MCF 10A (cell line): ENCODE results near the gene MRPL38. TPM values are rescaled to one million over a fixed set of nuclear protein-coding genes. Genes with fewer than 3 reads are reported as not detected.
A peak's percentile ranks its signal among the peaks of the same experiment; 100 is the strongest.
"Not testable (repeated sequence)": the region's sequence is repeated elsewhere in the genome, so short reads cannot be mapped to it uniquely, and the experiment has no call there.

Experiments
- BruUV-seq: library from RNA; stranded (reverse); fragments of 400-500 nt; replicated peaks from 2 replicates; lab custom pipeline; 2021; lab: Mats Ljungman, UMichigan
- CTCF ChIA-PET: fragments of 300-600 bp; sonication (Branson Sonifier 250); formaldehyde crosslinking; extraction: SDS; loops from one replicate; lab custom pipeline; 2021; ENCODE audit warnings: antibody characterized with exemption, inconsistent platforms; lab: Yijun Ruan, JAX
- POLR2A ChIA-PET: fragments of 300-600, 350-650 bp; sonication (Branson Sonifier 250); formaldehyde crosslinking; extraction: SDS; loops from one replicate; lab custom pipeline; 2020; ENCODE audit warnings: antibody characterized with exemption, inconsistent platforms; lab: Yijun Ruan, JAX
- DNase-seq: peaks from one replicate; pipeline ENCODE4 v3.0.0-alpha.2; 2018; ENCODE audit not compliant: unreplicated experiment
- H3K27ac Mint-ChIP-seq: one replicate; pipeline ENCODE4 v1.8.0; 2022; ENCODE audit warnings: mild to moderate bottlenecking, low read depth, mixed read lengths; ENCODE audit not compliant: unreplicated experiment
- H3K27me3 Mint-ChIP-seq: one replicate; pipeline ENCODE4 v1.8.0; 2022; ENCODE audit warnings: mixed read lengths; ENCODE audit not compliant: insufficient read depth, unreplicated experiment
- H3K36me3 Mint-ChIP-seq: one replicate; pipeline ENCODE4 v1.8.0; 2022; ENCODE audit warnings: mild to moderate bottlenecking, moderate library complexity, mixed read lengths; ENCODE audit not compliant: insufficient read depth, unreplicated experiment
- H3K4me1 Mint-ChIP-seq: one replicate; pipeline ENCODE4 v1.8.0; 2022; ENCODE audit warnings: mixed read lengths; ENCODE audit not compliant: insufficient read depth, unreplicated experiment
- H3K4me3 Mint-ChIP-seq: one replicate; pipeline ENCODE4 v1.8.0; 2022; ENCODE audit warnings: mild to moderate bottlenecking, moderate library complexity, mixed read lengths; ENCODE audit not compliant: unreplicated experiment
- H3K9me3 Mint-ChIP-seq: one replicate; pipeline ENCODE4 v1.8.0; 2022; ENCODE audit warnings: mixed read lengths; ENCODE audit not compliant: unreplicated experiment
- intact Hi-C: fragments of 100-400 bp; cut with micrococcal nuclease; formaldehyde crosslinking; loops from 2 replicates; pipeline ENCODE4 v1.14.1; 2022
- total RNA-seq: library from RNA; stranded (reverse); gene quantifications from 2 replicates; pipeline ENCODE4 v1.2.3, GENCODE V29; 2022
- TF ChIP-seq, protein P1 (sequence below): fragments of 200-600 bp; IDR thresholded peaks from one replicate; pipeline ENCODE4 v1.8.0; 2022; ENCODE audit warnings: antibody characterized with exemption, mild to moderate bottlenecking; ENCODE audit not compliant: unreplicated experiment

The MRPL38 gene
- total RNA-seq, 1 experiment from 2014 or later = 111 TPM

DNA sequence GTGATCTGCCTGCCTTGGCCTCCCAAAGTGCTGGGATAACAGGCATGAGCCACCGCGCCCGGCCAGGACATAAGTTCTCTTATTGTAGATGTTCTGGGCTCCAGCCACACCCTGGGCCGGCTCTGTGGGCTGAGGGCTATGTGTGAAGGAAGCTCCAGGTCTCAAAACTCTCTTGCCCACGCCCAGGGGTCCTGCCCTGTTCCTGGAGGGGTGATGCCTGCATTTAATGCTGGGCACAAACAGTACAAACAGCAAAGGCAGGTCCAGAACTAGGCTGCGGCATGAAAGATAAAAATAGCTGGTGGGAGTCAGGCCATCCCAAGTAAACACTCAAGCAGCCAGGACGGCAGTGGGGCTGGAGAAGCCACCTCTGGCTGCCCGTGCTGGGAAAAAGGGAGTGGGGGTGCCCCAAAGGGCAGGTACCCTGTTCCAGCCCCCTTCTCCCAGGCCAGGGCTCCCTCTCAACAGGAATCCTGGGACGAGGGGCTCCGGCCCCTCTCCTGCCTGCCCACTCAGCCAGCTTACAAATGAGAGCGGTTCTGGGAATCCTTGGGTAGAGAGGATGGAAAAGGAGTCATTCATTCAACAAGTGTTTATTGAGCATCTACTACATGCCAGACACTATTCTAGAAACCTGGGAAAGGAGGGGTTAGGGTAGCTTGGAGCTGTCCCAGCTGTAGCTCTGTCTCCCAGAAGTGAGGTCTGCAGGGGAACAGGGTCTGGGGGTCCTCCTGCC, 30.9 kb downstream of the MRPL38 start:
- Mint-ChIP-seq H3K4me3 (no peak overlapping the region), H3K4me1 (peaks cover 32% of the 10 kb centered on the region), H3K9me3 (no peaks in the 10 kb centered on the region), H3K27me3 (no peaks in the 10 kb centered on the region), H3K27ac (peak overlapping the region; percentile 78), H3K36me3 (peaks cover 34% of the 10 kb centered on the region)
- intact Hi-C loops = no loop called here
- ChIA-PET CTCF (interaction anchor here (0.6 to 1.5 kb wide), 3 partner anchors 12 to 356 kb away, joined by 3 to 6 read pairs (median 4); no protein-coding TSS in a partner anchor), POLR2A (interaction anchor here (0.6 to 2.7 kb wide), 8 partner anchors 12 to 205 kb away, joined by 3 to 32 read pairs (median 5); partner anchors contain the start of genes MRPL38 and WBP2)
- TF ChIP-seq, protein P1, sequence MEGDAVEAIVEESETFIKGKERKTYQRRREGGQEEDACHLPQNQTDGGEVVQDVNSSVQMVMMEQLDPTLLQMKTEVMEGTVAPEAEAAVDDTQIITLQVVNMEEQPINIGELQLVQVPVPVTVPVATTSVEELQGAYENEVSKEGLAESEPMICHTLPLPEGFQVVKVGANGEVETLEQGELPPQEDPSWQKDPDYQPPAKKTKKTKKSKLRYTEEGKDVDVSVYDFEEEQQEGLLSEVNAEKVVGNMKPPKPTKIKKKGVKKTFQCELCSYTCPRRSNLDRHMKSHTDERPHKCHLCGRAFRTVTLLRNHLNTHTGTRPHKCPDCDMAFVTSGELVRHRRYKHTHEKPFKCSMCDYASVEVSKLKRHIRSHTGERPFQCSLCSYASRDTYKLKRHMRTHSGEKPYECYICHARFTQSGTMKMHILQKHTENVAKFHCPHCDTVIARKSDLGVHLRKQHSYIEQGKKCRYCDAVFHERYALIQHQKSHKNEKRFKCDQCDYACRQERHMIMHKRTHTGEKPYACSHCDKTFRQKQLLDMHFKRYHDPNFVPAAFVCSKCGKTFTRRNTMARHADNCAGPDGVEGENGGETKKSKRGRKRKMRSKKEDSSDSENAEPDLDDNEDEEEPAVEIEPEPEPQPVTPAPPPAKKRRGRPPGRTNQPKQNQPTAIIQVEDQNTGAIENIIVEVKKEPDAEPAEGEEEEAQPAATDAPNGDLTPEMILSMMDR = no peak
- no peak for DNase-seq
- BruUV-seq = no TSS peak

DNA sequence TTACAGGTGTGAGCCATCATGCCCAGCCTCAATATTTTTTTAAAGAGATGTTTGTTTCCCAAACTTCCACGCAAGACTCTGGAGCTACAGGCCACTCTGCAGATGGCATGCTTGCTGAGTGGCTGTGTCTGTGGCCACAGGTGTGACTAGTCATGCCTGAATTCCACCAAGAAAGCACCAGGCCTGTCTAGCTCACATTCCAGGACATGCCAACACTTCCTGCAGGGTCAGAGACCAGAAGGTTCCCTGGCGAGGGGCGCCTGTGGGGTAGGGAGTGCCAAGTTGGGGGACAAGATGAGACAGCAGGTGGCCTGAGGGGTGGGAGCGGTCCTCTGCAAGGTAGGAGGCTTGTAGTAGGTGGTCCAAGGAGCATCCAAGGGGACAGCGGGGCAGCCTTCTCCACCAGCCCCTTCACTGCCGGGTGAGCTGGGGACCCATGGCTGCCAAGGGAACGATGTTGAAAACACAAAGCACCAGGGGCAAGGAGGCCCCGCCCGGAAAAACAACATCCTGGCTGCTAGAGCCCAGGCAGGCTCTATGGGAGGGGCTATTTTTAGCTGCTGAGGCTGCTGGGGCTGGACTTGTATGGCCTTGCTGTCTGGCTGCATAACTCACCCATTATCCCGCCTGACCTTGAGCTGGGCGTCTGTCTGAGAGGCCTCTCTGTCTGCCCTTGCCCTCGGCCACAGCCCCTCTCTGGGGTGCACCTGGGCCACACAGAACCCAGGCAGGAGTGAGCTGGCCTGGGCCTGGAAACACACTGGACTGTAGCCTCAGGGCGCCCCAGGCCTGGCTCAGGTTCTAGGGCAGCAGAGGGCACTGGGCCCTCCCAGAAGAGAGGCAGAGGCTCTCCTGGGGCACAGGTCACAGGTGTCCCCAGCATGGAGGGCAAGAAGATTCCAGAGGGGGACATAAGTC, 32.0 kb downstream of the MRPL38 start:
- Mint-ChIP-seq H3K9me3 (no peaks in the 10 kb centered on the region), H3K4me3 (no peak overlapping the region), H3K4me1 (peaks cover 33% of the 10 kb centered on the region), H3K27me3 (no peaks in the 10 kb centered on the region), H3K27ac (peak overlapping the region; percentile 78), H3K36me3 (peaks cover 34% of the 10 kb centered on the region)
- TF ChIP-seq, protein P1 = no peak
- ChIA-PET CTCF (interaction anchor here (0.5 to 1.5 kb wide), 4 partner anchors 11 to 80 kb away, joined by 3 to 4 read pairs (median 4); no protein-coding TSS in a partner anchor), POLR2A (interaction anchor here (0.6 to 2.7 kb wide), 17 partner anchors 9 to 576 kb away, joined by 3 to 32 read pairs (median 3); partner anchors contain the start of genes MRPL38, TRIM65 and WBP2)
- no TSS peak for BruUV-seq
- intact Hi-C loops = no loop called here
- peak; percentile 78 for DNase-seq

DNA sequence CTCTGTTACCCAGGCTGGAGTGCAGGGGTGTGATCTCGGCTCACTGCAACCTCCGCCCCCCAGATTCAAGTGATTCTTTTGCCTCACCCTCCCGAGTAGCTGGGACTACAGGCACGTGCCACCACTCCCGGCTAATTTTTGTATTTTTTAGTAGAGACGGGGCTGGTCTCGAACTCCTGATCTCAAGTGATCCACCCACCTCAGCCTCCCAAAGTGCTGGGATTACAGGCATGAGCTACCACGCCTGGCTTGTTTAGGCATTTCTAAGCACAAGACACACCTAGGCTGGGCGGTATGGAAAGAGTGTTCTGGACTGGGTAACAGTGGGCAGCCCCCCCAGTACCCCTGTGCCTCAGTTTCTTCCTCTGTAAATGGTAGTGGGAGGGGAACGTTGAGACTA, 34.5 kb downstream of the MRPL38 start:
- CTCF ChIA-PET = interaction anchor here (0.6 to 1.0 kb wide), 2 partner anchors 9 to 40 kb away, joined by 4 to 7 read pairs; no protein-coding TSS in a partner anchor
- intact Hi-C loops, H3K9me3 Mint-ChIP-seq, BruUV-seq, DNase-seq, H3K4me3 Mint-ChIP-seq, H3K27me3 Mint-ChIP-seq: not testable (repeated sequence)
- H3K36me3 Mint-ChIP-seq = peaks cover 18% of the 10 kb centered on the region
- H3K4me1 Mint-ChIP-seq = peaks cover 20% of the 10 kb centered on the region
- H3K27ac Mint-ChIP-seq = peak overlapping the region; percentile 81
- POLR2A ChIA-PET = interaction anchor here (1.0 to 4.6 kb wide), 3 partner anchors 10 to 86 kb away, joined by 3 to 30 read pairs (median 4); partner anchors contain the start of gene WBP2

DNA sequence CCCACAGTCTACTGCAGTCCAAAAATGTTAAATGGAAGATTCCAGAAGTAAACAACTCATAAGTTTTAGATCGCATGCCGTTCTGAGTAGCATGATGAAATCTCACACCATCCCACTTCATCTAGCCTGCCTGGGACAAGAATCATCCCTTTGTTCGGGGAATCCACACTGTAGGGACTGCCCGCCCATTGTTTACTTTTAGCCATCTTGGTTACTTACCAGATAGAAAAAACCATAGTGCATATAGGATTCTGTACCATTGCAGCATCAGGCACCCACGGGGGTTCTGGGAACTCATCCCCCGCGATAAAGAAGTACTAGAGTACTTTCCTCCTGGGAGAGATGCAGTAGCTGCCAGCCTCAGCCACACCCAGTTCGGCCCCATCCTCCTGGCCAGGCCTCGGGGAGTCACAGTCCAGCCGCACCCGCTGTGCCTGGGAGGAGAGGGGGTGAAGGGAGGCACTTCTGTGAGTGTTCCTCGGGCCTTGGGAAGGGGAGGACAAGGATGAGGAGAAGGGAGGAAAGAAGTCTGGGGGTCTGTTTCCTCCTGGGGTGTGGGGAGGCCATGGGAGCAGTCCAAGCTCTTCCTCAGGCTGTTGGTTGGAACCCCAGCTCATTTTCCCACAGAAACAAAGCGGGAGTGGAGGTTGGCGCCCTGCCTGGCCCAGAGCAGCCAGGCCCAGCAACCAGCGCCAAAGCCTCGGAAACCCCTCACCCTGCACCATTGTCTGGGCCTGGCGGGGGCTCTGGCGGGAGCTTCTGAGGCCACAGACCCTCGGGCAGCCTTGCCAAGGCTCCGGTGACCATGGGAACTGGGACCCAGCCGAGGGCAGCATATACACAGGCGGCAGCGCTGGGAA, 35.2 kb downstream of the MRPL38 start:
- no peaks in the 10 kb centered on the region for H3K9me3 Mint-ChIP-seq
- intact Hi-C loops = no loop called here
- peak overlapping the region; percentile 35 for H3K4me3 Mint-ChIP-seq
- peak overlapping the region; percentile 81 for H3K27ac Mint-ChIP-seq
- peak; percentile 70 for DNase-seq
- H3K36me3 Mint-ChIP-seq = peaks cover 17% of the 10 kb centered on the region
- ChIA-PET CTCF (interaction anchor here (1.0 kb wide), 1 partner anchor 8 kb away, joined by 7 read pairs; no protein-coding TSS in a partner anchor), POLR2A (interaction anchor here (0.5 to 4.6 kb wide), 4 partner anchors 10 to 86 kb away, joined by 3 to 30 read pairs (median 4); partner anchors contain the start of gene WBP2)
- no TSS peak for BruUV-seq
- TF ChIP-seq, protein P1 = no peak
- H3K4me1 Mint-ChIP-seq = peaks cover 20% of the 10 kb centered on the region
- H3K27me3 Mint-ChIP-seq = no peaks in the 10 kb centered on the region

DNA sequence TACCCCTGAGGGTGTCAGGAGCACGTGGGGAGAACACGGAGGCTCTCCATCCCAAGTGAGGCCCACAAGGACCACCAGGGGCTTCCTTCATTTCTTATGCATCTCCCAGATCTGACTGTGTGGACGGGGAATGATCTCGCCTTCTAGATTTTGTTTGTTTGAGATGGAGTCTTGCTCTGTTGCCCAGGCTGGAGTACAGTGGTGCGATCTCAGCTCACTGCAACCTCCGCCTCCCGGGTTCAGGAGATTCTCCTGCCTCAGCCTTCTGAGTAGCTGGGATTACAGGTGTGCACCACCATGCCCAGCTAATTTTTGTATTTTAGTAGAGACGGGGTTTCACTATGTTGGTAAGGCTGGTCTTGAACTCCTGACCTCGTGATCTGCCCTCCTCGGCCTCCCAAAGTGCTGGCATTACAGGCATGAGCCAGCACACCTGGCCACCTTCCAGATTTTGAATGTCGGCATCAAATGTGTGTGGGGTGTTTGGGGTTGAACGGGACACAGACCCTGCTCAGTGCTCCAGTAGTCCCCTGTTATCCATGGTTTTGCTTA, 35.9 kb downstream of the MRPL38 start:
- CTCF ChIA-PET, H3K4me3 Mint-ChIP-seq, H3K27me3 Mint-ChIP-seq, DNase-seq, H3K9me3 Mint-ChIP-seq, BruUV-seq, intact Hi-C loops: not testable (repeated sequence)
- Mint-ChIP-seq H3K27ac (peak overlapping the region; percentile 81), H3K4me1 (peaks cover 20% of the 10 kb centered on the region), H3K36me3 (peaks cover 13% of the 10 kb centered on the region)
- POLR2A ChIA-PET = interaction anchor here (0.5 to 4.6 kb wide), 6 partner anchors 8 to 629 kb away, joined by 3 to 30 read pairs (median 4); partner anchors contain the start of gene WBP2
